ENCODE data around the gene TRIM56. TPM values are rescaled to one million over a fixed set of nuclear protein-coding genes. Genes with fewer than 3 reads are reported as not detected.
A peak's percentile ranks its signal among the peaks of the same experiment; 100 is the strongest.
"Not testable (repeated sequence)": the region's sequence is repeated elsewhere in the genome, so short reads cannot be mapped to it uniquely, and the experiment has no call there.

The TRIM56 gene
- total RNA-seq, 2 experiments from 2014 or later, result 77.4 to 77.8 TPM

DNA sequence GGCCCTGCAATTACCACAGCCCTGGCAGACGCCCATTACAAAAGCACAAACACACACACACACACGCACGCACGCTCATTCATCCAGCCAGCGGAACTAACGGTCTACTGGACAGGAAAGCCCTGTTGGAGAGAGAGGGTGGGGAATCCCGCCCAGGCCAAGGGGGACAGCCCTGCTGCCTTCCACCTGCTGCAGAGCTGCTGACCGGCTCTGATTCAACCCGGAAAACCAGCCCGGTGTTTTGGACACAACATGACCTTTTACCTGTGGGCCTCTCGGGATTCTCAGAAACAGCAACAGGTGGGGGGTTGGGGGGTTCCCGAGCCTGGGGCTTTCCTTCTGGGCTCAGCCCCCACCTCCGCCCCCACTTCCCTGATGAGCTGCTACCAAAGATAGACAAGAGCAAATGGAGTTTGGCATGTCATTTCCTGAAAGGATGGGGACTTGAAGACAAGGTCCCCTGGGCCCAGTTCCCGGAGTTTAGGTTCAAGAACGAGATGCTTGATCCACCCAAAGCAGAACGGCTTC lies 23.1 kb downstream of the TRIM56 start:
- no peaks in the 10 kb centered on the region for H3K9me3 Mint-ChIP-seq
- no peaks in the 10 kb centered on the region for H3K4me1 Mint-ChIP-seq

DNA sequence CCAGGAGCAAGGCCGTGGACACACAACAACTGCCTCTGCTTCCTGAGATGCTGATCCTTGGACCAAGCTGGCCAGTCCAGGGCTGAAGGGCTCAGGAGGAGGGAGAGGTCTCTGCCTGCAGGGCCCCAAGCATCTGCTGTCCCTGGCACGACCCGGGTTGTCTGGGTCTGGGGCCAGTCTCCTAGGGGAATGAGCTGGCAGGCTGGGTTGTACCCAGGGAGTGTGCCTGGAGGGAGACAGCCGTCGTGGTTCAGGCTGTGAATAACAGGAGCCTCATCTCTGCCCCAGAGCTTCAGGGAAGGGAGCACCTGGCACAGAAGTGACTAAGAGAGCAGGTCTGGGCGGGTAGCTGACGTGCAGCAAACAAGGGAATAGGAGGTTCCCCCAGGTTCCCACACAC lies 23.7 kb downstream of the TRIM56 start:
- Mint-ChIP-seq H3K9me3 (no peaks in the 10 kb centered on the region), H3K27ac (no peak overlapping the region), H3K27me3 (peaks cover 12% of the 10 kb centered on the region), H3K36me3 (no peaks in the 10 kb centered on the region), H3K4me1 (no peaks in the 10 kb centered on the region), H3K4me3 (no peak overlapping the region)
- ATAC-seq (ENCODE audit: low read depth), result no peak
- POLR2A ChIA-PET, result no interaction called here
- DNase-seq, result no peak

More for the DNA sequence above, 23.1 kb downstream of the TRIM56 start:
- no peaks in the 10 kb centered on the region for H3K36me3 Mint-ChIP-seq
- ATAC-seq (ENCODE audit: low read depth) (no peak), DNase-seq (no peak)
- H3K27ac Mint-ChIP-seq, result no peak overlapping the region
- H3K27me3 Mint-ChIP-seq, result peaks cover 14% of the 10 kb centered on the region
- no peak overlapping the region for H3K4me3 Mint-ChIP-seq
- POLR2A ChIA-PET, result no interaction called here

DNA sequence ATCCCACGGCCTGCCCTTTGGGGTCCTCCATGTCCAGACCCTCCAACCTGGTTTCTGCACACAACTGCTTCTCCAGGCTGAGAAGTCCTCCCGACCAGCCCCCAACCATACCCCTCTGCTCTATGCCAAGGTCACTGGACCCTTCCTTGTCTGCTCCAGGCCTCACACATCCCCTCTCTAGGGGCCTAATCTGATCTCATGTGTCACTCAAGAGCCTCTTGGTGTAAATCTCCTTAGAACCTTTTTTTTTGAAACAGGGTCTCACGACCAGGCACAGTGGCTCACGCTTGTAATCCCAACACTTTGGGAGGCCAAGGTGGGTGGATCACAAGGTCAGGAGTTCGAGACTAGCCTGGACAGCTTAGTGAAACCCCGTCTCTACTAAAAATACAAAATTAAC lies 24.1 kb downstream of the TRIM56 start:
- H3K4me1 Mint-ChIP-seq, result no peaks in the 10 kb centered on the region
- no peak overlapping the region for H3K27ac Mint-ChIP-seq
- no peak overlapping the region for H3K4me3 Mint-ChIP-seq
- ATAC-seq (ENCODE audit: low read depth) (no peak), DNase-seq (no peak)
- H3K27me3 Mint-ChIP-seq, result peaks cover 12% of the 10 kb centered on the region
- POLR2A ChIA-PET, result no interaction called here
- no peaks in the 10 kb centered on the region for H3K36me3 Mint-ChIP-seq
- H3K9me3 Mint-ChIP-seq, result no peaks in the 10 kb centered on the region

DNA sequence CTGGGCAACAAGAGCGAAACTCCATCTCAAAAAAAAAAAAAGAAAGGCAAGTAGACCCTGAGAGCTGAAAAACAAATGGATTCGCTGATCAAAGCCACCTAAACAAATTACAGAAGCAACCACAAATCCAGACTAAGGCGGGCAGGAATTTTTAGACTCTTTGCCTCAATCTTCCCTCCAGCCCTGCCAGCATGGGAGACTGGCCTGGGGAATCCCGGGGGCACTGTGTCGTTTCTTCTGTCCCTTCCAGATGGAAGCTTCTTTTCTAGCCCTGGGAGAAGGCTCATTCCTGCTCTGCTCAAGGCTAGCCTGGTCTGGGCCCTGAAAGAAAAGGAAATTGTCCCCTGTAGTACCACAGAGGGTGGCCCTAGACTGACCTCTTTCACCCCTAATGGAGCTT lies 26.0 kb downstream of the TRIM56 start:
- H3K9me3 Mint-ChIP-seq, result no peaks in the 10 kb centered on the region
- no peak overlapping the region for H3K4me3 Mint-ChIP-seq
- no peaks in the 10 kb centered on the region for H3K36me3 Mint-ChIP-seq
- H3K27me3 Mint-ChIP-seq, result peaks cover 12% of the 10 kb centered on the region
- no peaks in the 10 kb centered on the region for H3K4me1 Mint-ChIP-seq
- ATAC-seq (ENCODE audit: low read depth) (no peak), DNase-seq (no peak)
- POLR2A ChIA-PET, result no interaction called here
- no peak overlapping the region for H3K27ac Mint-ChIP-seq

DNA sequence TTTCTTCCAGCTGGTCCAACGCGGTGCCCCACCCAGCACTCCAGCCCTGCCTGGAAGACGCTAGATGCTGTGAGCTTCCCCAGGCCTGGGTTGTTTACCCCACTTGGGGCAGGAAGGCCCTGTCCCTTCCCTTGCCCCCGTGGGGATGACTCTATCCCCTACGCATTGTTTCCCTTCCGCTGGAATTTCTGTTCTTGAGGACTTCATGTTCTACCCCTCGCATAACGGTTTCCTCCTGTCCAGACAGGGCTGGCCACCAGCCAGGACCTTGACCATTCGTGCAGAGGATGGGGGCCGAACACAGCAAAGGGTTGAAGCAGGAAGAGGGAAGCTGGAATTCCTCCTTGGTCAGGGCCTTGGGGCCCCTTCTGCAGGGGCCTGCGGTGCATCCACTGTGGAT lies 27.0 kb downstream of the TRIM56 start:
- H3K27me3 Mint-ChIP-seq, result peaks cover 12% of the 10 kb centered on the region
- no peaks in the 10 kb centered on the region for H3K36me3 Mint-ChIP-seq
- no peak overlapping the region for H3K27ac Mint-ChIP-seq
- H3K4me1 Mint-ChIP-seq, result no peaks in the 10 kb centered on the region
- H3K9me3 Mint-ChIP-seq, result no peaks in the 10 kb centered on the region
- DNase-seq (no peak), ATAC-seq (ENCODE audit: low read depth) (no peak)
- no peak overlapping the region for H3K4me3 Mint-ChIP-seq
- POLR2A ChIA-PET, result no interaction called here

DNA sequence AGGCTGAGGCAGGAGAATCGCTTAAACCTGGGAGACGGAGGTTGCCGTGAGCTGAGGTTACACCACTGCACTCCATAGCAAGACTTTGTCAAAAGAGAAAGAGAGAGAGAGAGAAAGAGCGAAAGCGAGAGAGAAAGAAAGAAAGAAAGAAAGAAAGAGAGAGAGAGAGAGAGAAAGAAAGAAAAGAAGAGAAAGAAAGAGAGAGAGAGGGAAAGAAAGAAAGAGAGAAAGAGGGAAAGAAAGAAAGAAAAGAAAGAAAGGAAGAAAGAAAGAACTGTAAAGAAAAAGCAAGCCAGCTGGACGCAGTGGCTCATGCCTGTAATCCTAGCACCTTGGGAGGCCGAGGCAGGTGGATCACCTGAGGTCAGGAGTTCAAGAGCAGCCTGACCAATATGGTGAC lies 27.9 kb downstream of the TRIM56 start:
- H3K36me3 Mint-ChIP-seq; DNase-seq; H3K4me3 Mint-ChIP-seq; H3K27me3 Mint-ChIP-seq; H3K9me3 Mint-ChIP-seq; H3K27ac Mint-ChIP-seq; POLR2A ChIA-PET; ATAC-seq (ENCODE audit: low read depth); H3K4me1 Mint-ChIP-seq: not testable (repeated sequence)

DNA sequence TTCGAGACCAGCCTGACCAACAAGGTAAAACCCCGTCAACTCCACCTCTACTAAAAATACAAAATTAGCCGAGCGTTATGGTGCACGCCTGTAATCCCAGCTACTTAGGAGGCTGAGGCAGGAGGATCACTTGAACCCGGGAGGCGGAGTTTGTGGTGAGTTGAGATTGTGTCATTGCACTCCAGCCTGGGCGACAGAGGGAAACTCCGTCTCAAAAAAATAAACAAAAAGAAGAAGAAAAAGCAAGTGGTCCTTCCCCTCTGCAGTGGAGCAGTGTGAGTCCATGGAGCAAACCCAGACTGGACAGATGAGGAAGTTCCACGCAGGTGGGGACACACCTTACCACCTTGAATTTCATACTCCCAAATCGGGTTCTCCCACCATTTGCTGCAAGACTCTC lies 28.6 kb downstream of the TRIM56 start:
- no peak for DNase-seq
- no peaks in the 10 kb centered on the region for H3K36me3 Mint-ChIP-seq
- no peak for ATAC-seq (ENCODE audit: low read depth)
- no peak overlapping the region for H3K4me3 Mint-ChIP-seq
- no peaks in the 10 kb centered on the region for H3K9me3 Mint-ChIP-seq
- H3K27me3 Mint-ChIP-seq, result peaks cover 4% of the 10 kb centered on the region
- H3K4me1 Mint-ChIP-seq, result no peaks in the 10 kb centered on the region
- POLR2A ChIA-PET, result no interaction called here
- H3K27ac Mint-ChIP-seq, result no peak overlapping the region

DNA sequence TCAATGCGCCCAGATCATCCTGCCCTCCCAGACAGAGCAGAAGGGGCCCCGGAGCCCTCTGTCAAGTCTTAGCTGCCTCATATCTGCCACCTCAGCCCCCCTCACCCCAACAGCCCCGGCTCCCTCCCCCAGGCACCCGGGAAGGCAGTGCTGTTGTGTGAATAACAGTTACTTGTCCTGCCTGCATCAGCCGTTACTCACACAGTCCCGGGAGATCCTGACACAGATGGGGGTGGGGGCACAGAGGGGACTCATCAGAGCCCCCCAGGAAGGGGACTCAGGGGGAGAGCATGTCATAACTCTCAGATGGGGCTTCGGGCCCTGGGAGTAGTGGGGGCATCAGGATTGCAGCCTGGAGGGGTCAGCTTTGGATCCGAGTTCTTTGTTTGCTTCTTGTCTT lies 29.2 kb downstream of the TRIM56 start:
- H3K9me3 Mint-ChIP-seq, result no peaks in the 10 kb centered on the region
- H3K27ac Mint-ChIP-seq, result no peak overlapping the region
- H3K4me3 Mint-ChIP-seq, result no peak overlapping the region
- POLR2A ChIA-PET, result no interaction called here
- no peaks in the 10 kb centered on the region for H3K36me3 Mint-ChIP-seq
- no peaks in the 10 kb centered on the region for H3K4me1 Mint-ChIP-seq
- DNase-seq (no peak), ATAC-seq (ENCODE audit: low read depth) (no peak)
- peaks cover 4% of the 10 kb centered on the region for H3K27me3 Mint-ChIP-seq

DNA sequence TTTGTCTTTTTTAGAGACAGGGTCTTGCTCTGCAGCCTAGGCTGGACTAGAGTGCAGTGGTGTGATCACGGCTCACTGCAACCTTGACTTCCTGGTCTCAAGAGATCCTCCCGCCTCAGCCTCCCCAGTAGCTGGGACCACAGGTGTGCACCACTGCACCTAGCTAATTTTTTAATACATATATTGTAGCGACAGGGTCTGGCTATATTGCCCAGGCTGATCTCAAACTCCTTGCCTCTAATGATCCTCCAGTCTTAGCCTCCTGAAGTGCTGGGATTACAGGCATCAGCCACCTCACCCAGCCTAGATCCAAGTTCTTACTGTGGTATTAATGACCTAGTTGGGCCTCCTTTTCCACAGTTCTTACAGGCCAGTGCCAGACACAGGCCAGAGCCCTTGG lies 29.9 kb downstream of the TRIM56 start:
- H3K9me3 Mint-ChIP-seq, result no peaks in the 10 kb centered on the region
- H3K36me3 Mint-ChIP-seq, result no peaks in the 10 kb centered on the region
- ATAC-seq (ENCODE audit: low read depth) (no peak), DNase-seq (no peak)
- H3K4me3 Mint-ChIP-seq, result no peak overlapping the region
- peaks cover 4% of the 10 kb centered on the region for H3K4me1 Mint-ChIP-seq
- H3K27ac Mint-ChIP-seq, result no peak overlapping the region
- POLR2A ChIA-PET, result no interaction called here
- peaks cover 7% of the 10 kb centered on the region for H3K27me3 Mint-ChIP-seq

DNA sequence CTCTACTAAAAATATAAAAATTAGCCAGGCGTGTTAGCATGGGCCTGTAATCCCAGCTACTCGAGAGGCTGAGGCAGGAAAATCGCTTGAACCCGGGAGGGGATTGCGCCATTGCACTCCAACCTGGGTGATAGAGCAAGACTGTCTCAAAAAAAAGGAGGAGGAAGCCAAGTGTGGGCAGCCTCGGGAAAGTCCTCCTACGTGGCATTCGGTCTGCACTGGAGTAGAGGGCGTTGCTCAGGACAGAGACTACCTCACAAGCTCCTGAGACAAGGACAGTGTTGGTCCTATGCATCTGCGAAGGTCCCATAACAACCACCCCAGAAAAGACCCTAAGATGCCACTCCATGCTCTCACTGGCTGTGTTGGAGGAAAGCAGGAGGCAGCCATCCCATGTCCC lies 31.6 kb downstream of the TRIM56 start:
- no peak for ATAC-seq (ENCODE audit: low read depth)
- H3K9me3 Mint-ChIP-seq, result no peaks in the 10 kb centered on the region
- H3K4me3 Mint-ChIP-seq, result no peak overlapping the region
- no peak for DNase-seq
- POLR2A ChIA-PET, result no interaction called here
- no peaks in the 10 kb centered on the region for H3K36me3 Mint-ChIP-seq
- H3K27ac Mint-ChIP-seq, result no peak overlapping the region
- peaks cover 8% of the 10 kb centered on the region for H3K4me1 Mint-ChIP-seq
- H3K27me3 Mint-ChIP-seq, result peaks cover 7% of the 10 kb centered on the region

DNA sequence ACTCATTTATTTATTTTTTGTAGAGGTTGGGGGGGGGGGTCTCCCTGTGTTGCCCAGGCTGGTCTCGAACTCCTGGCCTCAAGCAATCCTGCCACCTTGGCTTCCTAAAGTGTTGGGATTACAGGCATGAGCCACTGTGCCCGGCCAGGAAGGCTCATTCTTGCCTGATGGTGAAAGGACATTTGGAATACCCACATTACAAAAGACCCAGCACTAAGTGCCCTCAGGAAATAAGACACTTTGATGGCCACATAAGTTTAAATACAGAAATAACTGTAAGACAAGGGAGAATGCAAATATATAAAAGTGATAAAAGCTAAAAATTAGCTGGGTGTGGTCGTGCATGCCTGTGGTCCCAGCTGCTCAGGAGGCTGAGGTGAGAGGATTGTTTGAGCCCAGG lies 33.6 kb downstream of the TRIM56 start:
- ATAC-seq (ENCODE audit: low read depth) (no peak), DNase-seq (no peak)
- Mint-ChIP-seq H3K27ac (no peak overlapping the region), H3K4me3 (no peak overlapping the region), H3K36me3 (no peaks in the 10 kb centered on the region), H3K27me3 (peaks cover 11% of the 10 kb centered on the region), H3K4me1 (peaks cover 20% of the 10 kb centered on the region), H3K9me3 (no peaks in the 10 kb centered on the region)
- POLR2A ChIA-PET, result interaction anchor here (0.7 kb wide), 1 partner anchor 720 kb away, joined by 4 read pairs; no protein-coding TSS in a partner anchor

DNA sequence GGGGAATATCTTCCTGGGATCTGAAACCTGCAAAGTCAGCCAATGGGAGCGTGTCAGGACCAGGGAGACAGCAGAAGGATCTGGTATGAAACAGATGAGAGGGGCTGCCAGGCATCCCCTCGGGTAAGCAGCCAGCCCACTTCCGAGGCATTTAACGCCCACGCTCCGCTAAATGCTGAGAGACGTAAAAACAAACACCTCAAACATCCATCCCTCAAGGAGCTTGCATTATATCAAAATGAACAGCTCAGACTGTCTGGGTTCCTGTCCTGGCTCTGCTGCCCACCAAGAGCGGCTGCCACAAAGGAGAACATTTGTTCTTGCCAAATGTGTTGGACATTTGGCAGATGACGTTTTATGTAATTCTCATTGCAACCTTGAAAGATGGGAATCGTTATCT lies 34.6 kb downstream of the TRIM56 start:
- Mint-ChIP-seq H3K27me3 (peaks cover 11% of the 10 kb centered on the region), H3K4me1 (peaks cover 25% of the 10 kb centered on the region), H3K27ac (no peak overlapping the region), H3K36me3 (no peaks in the 10 kb centered on the region), H3K4me3 (no peak overlapping the region), H3K9me3 (no peaks in the 10 kb centered on the region)
- DNase-seq (no peak), ATAC-seq (ENCODE audit: low read depth) (no peak)
- POLR2A ChIA-PET, result no interaction called here

DNA sequence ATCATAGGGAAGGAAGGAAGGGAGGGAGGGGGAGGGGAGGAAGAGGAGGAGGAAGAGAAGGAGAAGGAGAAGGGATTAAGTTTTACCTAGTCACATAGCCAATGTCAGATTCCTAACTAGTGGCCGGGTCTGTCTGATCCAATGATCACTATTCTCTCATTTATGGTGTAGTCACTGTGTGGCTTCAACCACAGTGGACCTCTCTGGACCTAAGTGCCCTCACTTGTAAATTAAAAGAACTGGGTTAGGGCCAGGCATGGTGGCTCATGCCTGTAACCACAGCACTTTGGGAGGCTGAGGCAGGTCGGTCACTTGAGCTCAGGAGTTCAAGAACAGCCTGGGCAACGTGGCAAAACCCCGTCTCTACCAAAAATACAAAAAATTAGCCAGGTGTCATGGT lies 35.0 kb downstream of the TRIM56 start:
- peaks cover 13% of the 10 kb centered on the region for H3K27me3 Mint-ChIP-seq
- ATAC-seq (ENCODE audit: low read depth), result no peak

DNA sequence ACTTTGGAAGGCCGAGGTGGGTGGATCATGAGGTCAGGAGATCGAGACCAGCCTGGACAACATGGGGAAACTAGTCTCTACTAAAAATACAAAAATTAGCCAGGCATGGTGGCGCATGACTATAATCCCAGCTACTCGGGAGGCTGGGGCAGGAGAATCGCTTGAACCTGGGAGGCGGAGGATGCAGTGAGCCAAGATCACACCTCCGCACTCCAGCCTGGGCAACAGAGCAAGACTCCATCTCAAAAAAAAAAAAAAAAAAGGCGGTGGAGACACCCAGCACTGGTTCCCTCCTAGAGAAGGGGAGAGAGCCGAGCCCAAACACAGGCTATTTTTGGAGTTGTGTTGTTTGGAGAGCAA lies 36.3 kb downstream of the TRIM56 start:
- not testable (repeated sequence) for ATAC-seq (ENCODE audit: low read depth); H3K36me3 Mint-ChIP-seq

More for the DNA sequence above, 35.0 kb downstream of the TRIM56 start:
- H3K27ac Mint-ChIP-seq, result no peak overlapping the region
- DNase-seq, result no peak
- no peaks in the 10 kb centered on the region for H3K36me3 Mint-ChIP-seq
- H3K4me1 Mint-ChIP-seq, result peaks cover 29% of the 10 kb centered on the region
- no peak overlapping the region for H3K4me3 Mint-ChIP-seq
- H3K9me3 Mint-ChIP-seq, result no peaks in the 10 kb centered on the region
- POLR2A ChIA-PET, result no interaction called here

More for the DNA sequence above, 36.3 kb downstream of the TRIM56 start:
- not testable (repeated sequence) for H3K9me3 Mint-ChIP-seq, DNase-seq
- POLR2A ChIA-PET, result interaction anchor here (0.7 kb wide), 1 partner anchor 15 kb away, joined by 3 read pairs; no protein-coding TSS in a partner anchor
- H3K4me1 Mint-ChIP-seq, result peaks cover 39% of the 10 kb centered on the region
- peak overlapping the region; percentile 87 for H3K27ac Mint-ChIP-seq
- peak overlapping the region; percentile 82 for H3K4me3 Mint-ChIP-seq
- H3K27me3 Mint-ChIP-seq, result peaks cover 14% of the 10 kb centered on the region

All from activated naive CD8-positive, alpha-beta T cell treated with anti-CD3 and anti-CD28 coated beads, Interleukin-2, amount 10 ng/mL, durations not matched to agents 7 days and 5 days (primary cell).